Measurements from ENCODE around the gene VSIG10. TPM values are rescaled to one million over a fixed set of nuclear protein-coding genes. Genes with fewer than 3 reads are reported as not detected.

The VSIG10 gene
- total RNA-seq, 1 experiment from 2014 or later, result 97.4 TPM

DNA sequence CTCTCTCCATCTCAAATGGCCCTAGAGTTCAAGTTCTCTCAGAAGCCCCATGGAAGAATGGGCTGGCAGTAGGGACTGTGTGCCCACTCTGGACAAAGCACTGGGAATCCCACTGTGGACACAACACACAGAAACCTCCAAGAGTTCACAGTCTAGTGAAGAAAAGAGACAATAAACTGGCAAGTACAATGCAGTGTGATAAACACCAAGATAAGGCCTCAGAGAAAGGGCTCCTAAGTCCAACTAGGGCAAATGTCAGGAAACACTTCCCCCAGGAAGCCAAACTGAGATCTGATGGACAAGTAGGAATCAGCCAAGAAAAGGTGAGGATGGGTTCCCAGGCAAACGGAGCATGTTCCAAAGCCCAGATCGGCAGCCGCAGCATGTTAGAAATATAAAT, 5.4 kb downstream of the VSIG10 start:
- Histone ChIP-seq H3K79me2 (ENCODE audit: insufficient read depth, low read length) (peaks cover 10% of the 10 kb centered on the region; the same call in 1 of the 2 replicates), H3K9me3 (ENCODE audit: control insufficient read depth, low read depth, low read length) (no peaks in the 10 kb centered on the region), H3K79me1 (ENCODE audit: insufficient read depth, low read depth, low read length, poor library complexity, severe bottlenecking) (peaks cover 9% of the 10 kb centered on the region), H3K14ac (ENCODE audit: insufficient read depth, low read length) (no peak overlapping the region), H2BK120ac (ENCODE audit: low read depth, low read length, poor library complexity, severe bottlenecking) (no peak overlapping the region), H4K8ac (replicated peaks; ENCODE audit: insufficient read length, low read depth, low read length) (no peak overlapping the region), H3K27ac (ENCODE audit: insufficient read length, low read depth, low read length) (no peak overlapping the region), H3T11ph (ENCODE audit: low read length) (no peak overlapping the region), H2AFZ (ENCODE audit: low read length) (no peak overlapping the region), H3K9ac (ENCODE audit: extremely low read depth, insufficient read length, low read length) (no peak overlapping the region), H4K5ac (ENCODE audit: insufficient read length, low read depth, low read length) (no peak overlapping the region), H2BK5ac (ENCODE audit: insufficient read length, low read length) (no peak overlapping the region), H3K23me2 (ENCODE audit: insufficient read length, low read depth, low read length, poor library complexity, severe bottlenecking) (peaks cover 6% of the 10 kb centered on the region), H4K91ac (ENCODE audit: insufficient read length, low read depth, low read length) (no peak overlapping the region), H3K23ac (ENCODE audit: insufficient read length, low read depth, low read length) (no peak overlapping the region), H3K4ac (ENCODE audit: low read depth, low read length) (no peak overlapping the region), H3K18ac (ENCODE audit: insufficient read length, low read depth, low read length) (no peak overlapping the region), H4K20me1 (ENCODE audit: control insufficient read depth, insufficient read depth, insufficient read length) (no peaks in the 10 kb centered on the region), H2BK15ac (ENCODE audit: low read depth, low read length) (no peak overlapping the region), H2AK5ac (ENCODE audit: insufficient read length, low read length) (no peak overlapping the region), H3K4me2 (ENCODE audit: insufficient read depth, insufficient read length, low read length) (no peak overlapping the region), H2BK20ac (ENCODE audit: low read depth, low read length, poor library complexity, severe bottlenecking) (no peak overlapping the region), H3K4me1 (ENCODE audit: insufficient read depth, low read length) (peaks cover 7% of the 10 kb centered on the region; the same call in 1 of the 2 replicates), H3K56ac (ENCODE audit: insufficient read length, low read depth, low read length) (no peak overlapping the region), H3K27me3 (ENCODE audit: insufficient read depth, low read length) (no peaks in the 10 kb centered on the region), H2BK12ac (ENCODE audit: insufficient read length, low read depth, low read length) (no peak overlapping the region)
- 0 out of 5 replicates have a peak overlapping the region, but pooled peaks of 1 of the 2 experiments have one; percentile 31 for H3K4me3 Mint-ChIP-seq
- H3K36me3 Mint-ChIP-seq (ENCODE audit: insufficient read depth in 1 of 3, low read depth in 3 of 3), result peaks cover 18 to 54% (median 19%) of the 10 kb centered on the region in 3 experiments
- DNase-seq, result no peak
- no peaks in the 10 kb centered on the region for H3K9me3 Mint-ChIP-seq
- TF ChIP-seq, protein P1, sequence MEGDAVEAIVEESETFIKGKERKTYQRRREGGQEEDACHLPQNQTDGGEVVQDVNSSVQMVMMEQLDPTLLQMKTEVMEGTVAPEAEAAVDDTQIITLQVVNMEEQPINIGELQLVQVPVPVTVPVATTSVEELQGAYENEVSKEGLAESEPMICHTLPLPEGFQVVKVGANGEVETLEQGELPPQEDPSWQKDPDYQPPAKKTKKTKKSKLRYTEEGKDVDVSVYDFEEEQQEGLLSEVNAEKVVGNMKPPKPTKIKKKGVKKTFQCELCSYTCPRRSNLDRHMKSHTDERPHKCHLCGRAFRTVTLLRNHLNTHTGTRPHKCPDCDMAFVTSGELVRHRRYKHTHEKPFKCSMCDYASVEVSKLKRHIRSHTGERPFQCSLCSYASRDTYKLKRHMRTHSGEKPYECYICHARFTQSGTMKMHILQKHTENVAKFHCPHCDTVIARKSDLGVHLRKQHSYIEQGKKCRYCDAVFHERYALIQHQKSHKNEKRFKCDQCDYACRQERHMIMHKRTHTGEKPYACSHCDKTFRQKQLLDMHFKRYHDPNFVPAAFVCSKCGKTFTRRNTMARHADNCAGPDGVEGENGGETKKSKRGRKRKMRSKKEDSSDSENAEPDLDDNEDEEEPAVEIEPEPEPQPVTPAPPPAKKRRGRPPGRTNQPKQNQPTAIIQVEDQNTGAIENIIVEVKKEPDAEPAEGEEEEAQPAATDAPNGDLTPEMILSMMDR (conservative IDR thresholded peaks at IDR 0.05), result no peak
- H3K4me1 Mint-ChIP-seq, result peaks cover 20 to 21% of the 10 kb centered on the region in 2 experiments
- no CpG with 5 or more reads among the region's 3 CpGs for WGBS (ENCODE audit: extremely low coverage, insufficient read length, low lambda C conversion rate)
- no peaks in the 10 kb centered on the region for H3K27me3 Mint-ChIP-seq (ENCODE audit: low read depth)
- peak overlapping the region in 2 of 3 experiments; percentile 90; a peak in 4 of 7 replicates for H3K27ac Mint-ChIP-seq

Data from H9 (cell line).